Activated T-cell treated with anti-CD3 and anti-CD28 coated beads, Interleukin-2, amount 50 U/mL, for 24 hours (primary cell): ENCODE measurements around the gene ATXN1.
"Not testable (repeated sequence)": the region's sequence is repeated elsewhere in the genome, so short reads cannot be mapped to it uniquely, and the experiment has no call there.

ENCODE experiments used
- DNase-seq: peaks from one replicate; pipeline ENCODE4 v3.0.0-alpha.2; 2020
- H3K27ac Mint-ChIP-seq: 2 replicates; pipeline ENCODE4 v1.8.0; 2020; ENCODE audit warnings: mild to moderate bottlenecking, mixed read lengths
- H3K27me3 Mint-ChIP-seq: 2 replicates; pipeline ENCODE4 v1.8.0; 2020; ENCODE audit warnings: mixed read lengths
- H3K36me3 Mint-ChIP-seq: 2 replicates; pipeline ENCODE4 v1.8.0; 2020; ENCODE audit warnings: low read depth, mixed read lengths
- H3K4me1 Mint-ChIP-seq: 2 replicates; pipeline ENCODE4 v1.8.0; 2020; ENCODE audit warnings: low read depth, mixed read lengths
- H3K4me3 Mint-ChIP-seq: 2 replicates; pipeline ENCODE4 v1.8.0; 2020; ENCODE audit warnings: mild to moderate bottlenecking, moderate library complexity, mixed read lengths
- H3K9me3 Mint-ChIP-seq: 2 replicates; pipeline ENCODE4 v1.8.0; 2020; ENCODE audit warnings: mixed read lengths

ATXN1 gene

DNA sequence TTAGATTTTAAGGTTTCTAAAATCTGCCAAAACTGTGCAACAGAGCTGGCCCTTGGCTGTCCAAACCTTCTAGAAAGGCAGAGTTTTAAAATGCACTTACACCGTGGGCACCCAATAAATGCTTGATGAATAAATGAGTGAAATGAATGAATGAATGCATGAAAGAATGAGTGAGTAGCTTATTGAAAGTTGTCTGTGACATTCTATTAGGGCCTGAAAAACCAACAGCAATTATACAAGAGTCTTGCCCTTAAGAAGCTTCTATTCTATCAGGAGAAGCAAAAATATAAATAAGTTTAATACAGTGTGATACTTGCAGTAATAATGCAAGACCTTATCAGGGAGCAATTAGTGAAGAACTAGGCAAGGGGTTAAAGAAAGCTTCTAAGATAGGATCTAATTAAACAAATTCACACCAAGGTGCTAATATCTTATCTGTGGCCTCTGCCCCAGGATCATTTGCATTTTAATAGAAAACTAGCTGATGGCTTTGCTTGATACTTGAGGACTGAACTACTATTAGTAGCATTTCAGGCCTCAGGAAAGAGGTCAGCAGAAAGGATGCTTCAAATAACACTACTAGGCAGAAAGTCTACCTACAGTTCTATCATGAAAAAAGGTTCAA is 292.2 kb downstream of the ATXN1 start:
- no peak overlapping the region for H3K27ac Mint-ChIP-seq
- H3K4me1 Mint-ChIP-seq = peaks cover 64% of the 10 kb centered on the region
- no peaks in the 10 kb centered on the region for H3K27me3 Mint-ChIP-seq
- H3K36me3 Mint-ChIP-seq = peaks cover 28% of the 10 kb centered on the region
- H3K4me3 Mint-ChIP-seq = no peak overlapping the region
- H3K9me3 Mint-ChIP-seq = no peaks in the 10 kb centered on the region
- DNase-seq = no peak

DNA sequence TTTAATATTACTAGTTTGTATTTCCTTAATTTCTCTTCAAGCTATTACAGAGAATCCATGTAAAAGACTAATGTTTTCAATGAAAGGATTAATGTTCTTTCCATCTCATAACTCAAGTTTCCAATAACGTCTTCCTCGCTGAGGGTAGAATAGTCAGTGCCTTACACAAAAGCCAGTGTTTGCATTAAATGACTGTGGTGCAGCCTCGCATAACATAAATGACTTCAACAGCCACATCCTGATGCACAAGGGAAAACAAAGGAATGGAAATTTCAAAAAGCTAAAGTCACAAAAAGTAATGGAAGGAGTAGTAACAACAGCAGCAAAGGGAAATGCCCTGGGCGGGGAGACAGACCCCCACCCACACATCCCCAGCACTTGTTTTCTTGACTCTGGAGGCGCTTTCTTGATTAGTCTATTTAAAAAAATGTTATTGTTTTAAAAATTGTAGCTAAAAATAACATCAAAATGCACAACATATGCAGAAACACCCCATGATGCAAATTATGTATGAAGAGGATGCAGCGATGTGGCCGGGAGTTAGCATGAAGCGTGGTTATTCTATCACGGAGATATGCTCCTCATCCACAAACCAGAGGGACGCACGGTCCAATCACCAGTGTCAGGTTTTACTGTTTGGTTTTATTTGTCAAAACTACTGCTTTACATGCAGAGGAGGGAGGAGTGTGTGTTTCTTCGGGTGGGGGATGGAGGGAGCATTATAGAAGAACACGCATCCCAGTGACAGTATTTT is 294.3 kb downstream of the ATXN1 start:
- H3K4me1 Mint-ChIP-seq = peaks cover 42% of the 10 kb centered on the region
- no peaks in the 10 kb centered on the region for H3K27me3 Mint-ChIP-seq
- peak overlapping the region; percentile 19 for H3K27ac Mint-ChIP-seq
- DNase-seq = no peak
- H3K9me3 Mint-ChIP-seq = no peaks in the 10 kb centered on the region
- peaks cover 23% of the 10 kb centered on the region for H3K36me3 Mint-ChIP-seq
- H3K4me3 Mint-ChIP-seq = no peak overlapping the region

DNA sequence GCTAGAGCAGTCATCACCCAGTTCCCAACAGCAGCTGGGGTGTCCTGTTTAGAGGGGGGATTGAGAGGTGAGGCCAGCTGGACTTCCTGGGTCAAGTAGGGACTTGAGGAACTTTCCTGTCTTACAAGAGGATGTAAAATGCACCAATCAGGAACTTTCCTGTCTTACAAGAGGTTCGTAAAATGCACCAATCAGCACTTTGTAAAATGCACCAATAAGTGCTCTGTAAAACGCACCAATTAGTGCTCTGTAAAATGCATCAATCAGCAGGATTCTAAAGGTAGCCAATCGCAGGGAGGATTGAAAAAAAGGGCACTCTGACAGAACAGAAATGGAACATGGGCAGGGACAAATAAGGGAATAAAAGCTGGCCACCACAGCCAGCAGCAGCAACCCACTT is 297.2 kb downstream of the ATXN1 start:
- peaks cover 20% of the 10 kb centered on the region for H3K36me3 Mint-ChIP-seq
- no peak overlapping the region for H3K4me3 Mint-ChIP-seq
- DNase-seq = no peak
- H3K27me3 Mint-ChIP-seq = no peaks in the 10 kb centered on the region
- H3K27ac Mint-ChIP-seq = no peak overlapping the region
- H3K4me1 Mint-ChIP-seq = peaks cover 23% of the 10 kb centered on the region
- no peaks in the 10 kb centered on the region for H3K9me3 Mint-ChIP-seq

DNA sequence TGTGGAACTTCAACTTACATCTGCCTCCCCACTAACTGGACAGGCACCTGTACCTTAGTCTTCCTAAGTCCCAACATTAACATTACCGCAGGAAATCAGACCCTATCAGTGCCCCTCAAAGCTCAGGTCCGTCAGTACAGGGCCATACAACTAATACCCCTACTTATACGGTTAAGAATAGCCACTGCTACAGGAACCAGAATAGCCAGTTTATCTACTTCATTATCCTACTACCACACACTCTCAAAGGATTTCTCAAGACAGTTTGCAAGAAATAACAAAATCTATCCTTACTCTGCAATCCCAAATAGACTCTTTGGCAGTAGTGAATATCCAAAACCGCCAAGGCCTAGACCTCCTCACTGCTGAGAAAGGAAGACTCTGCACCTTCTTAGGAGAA is 298.0 kb downstream of the ATXN1 start:
- DNase-seq, H3K9me3 Mint-ChIP-seq: not testable (repeated sequence)
- peaks cover 22% of the 10 kb centered on the region for H3K4me1 Mint-ChIP-seq

DNA sequence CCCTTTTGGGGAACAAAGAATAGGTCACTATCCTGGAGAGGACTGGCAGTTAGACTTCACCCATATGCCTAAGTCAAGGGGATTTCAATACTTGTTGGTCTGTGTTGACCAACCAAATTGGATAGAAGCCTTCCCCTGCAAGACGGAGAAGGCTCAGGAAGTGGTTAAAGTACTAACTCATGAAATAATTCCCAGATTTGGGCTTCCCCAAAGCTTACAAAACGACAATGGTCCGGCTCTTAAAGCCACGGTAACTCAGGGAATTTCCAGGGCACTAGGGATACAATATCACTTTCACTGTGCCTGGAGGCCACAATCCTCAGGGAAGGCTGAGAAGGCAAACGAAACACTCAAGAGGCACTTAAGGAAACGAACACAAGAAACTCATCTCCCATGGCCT is 299.8 kb downstream of the ATXN1 start:
- peaks cover 11% of the 10 kb centered on the region for H3K4me1 Mint-ChIP-seq
- H3K27me3 Mint-ChIP-seq = no peaks in the 10 kb centered on the region
- no peaks in the 10 kb centered on the region for H3K9me3 Mint-ChIP-seq
- H3K36me3 Mint-ChIP-seq = peaks cover 18% of the 10 kb centered on the region
- no peak overlapping the region for H3K27ac Mint-ChIP-seq
- no peak overlapping the region for H3K4me3 Mint-ChIP-seq
- no peak for DNase-seq

More for the DNA sequence above, 298.0 kb downstream of the ATXN1 start:
- H3K36me3 Mint-ChIP-seq = peaks cover 14% of the 10 kb centered on the region
- H3K27ac Mint-ChIP-seq, H3K27me3 Mint-ChIP-seq, H3K4me3 Mint-ChIP-seq: not testable (repeated sequence)

DNA sequence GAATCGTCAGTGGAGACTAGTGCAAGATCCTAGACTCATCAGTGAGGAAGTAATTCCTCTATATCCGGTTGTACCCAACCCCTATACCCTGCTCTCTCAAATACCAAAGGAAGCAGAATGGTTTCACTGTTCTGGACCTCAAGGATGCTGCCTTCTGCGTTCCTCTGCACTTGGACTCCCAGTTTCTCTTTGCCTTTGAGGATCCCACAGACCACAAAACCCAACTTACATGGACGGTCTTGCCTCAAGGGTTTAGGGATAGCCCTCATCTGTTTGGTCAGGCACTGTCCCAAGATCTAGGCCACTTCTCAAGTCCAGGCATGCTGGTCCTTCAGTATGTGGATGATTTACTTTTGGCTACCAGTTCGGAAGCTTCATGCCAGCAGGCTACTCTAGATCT is 301.8 kb downstream of the ATXN1 start:
- H3K9me3 Mint-ChIP-seq, H3K4me3 Mint-ChIP-seq, DNase-seq, H3K4me1 Mint-ChIP-seq, H3K27ac Mint-ChIP-seq, H3K27me3 Mint-ChIP-seq: not testable (repeated sequence)
- peaks cover 20% of the 10 kb centered on the region for H3K36me3 Mint-ChIP-seq

DNA sequence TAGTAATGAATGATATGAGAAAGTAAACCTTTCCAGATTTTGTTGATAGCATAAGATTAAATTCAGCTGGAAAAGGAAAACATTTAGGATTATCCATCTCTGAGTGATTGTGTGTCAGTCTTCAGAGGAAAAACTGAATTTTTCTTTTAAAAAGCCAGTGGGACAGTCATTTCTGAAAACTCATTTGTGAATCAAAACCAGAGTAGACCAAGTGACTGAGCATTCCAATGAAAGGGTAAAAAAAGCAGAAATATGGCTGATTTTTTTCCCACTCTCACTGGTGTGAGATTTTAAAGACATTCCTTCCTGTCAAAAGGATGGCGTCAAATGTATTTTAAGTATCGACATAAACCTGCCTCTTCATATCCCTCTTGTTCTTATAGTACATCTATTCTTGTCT is 308.9 kb downstream of the ATXN1 start:
- H3K9me3 Mint-ChIP-seq = peaks cover 6% of the 10 kb centered on the region
- H3K4me1 Mint-ChIP-seq = peaks cover 20% of the 10 kb centered on the region
- DNase-seq = no peak
- H3K27me3 Mint-ChIP-seq = no peaks in the 10 kb centered on the region
- no peak overlapping the region for H3K4me3 Mint-ChIP-seq
- peaks cover 25% of the 10 kb centered on the region for H3K36me3 Mint-ChIP-seq
- peak overlapping the region; percentile 55 for H3K27ac Mint-ChIP-seq

DNA sequence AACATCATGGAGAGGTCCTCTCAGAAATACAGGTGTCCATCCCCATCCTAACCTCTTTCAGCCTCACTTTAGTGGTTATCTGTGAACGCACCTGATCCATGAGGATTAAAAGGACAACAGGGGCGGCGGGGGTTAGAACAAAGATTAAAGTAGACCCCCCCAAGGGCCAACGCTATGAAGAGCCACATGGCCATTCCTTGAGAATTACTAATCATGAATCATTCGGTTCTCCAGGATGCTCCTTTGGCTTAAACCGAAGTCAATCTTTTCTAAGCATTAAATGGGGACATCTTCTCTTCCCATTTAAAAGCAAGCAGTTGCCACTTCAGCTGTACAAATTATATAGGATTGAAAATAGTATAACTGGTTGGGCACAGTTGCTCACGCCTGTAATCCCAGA is 310.4 kb downstream of the ATXN1 start:
- peaks cover 2% of the 10 kb centered on the region for H3K9me3 Mint-ChIP-seq
- peaks cover 10% of the 10 kb centered on the region for H3K36me3 Mint-ChIP-seq
- H3K4me1 Mint-ChIP-seq = peaks cover 26% of the 10 kb centered on the region
- DNase-seq = no peak
- H3K27ac Mint-ChIP-seq = no peak overlapping the region
- H3K4me3 Mint-ChIP-seq = no peak overlapping the region
- H3K27me3 Mint-ChIP-seq = no peaks in the 10 kb centered on the region

DNA sequence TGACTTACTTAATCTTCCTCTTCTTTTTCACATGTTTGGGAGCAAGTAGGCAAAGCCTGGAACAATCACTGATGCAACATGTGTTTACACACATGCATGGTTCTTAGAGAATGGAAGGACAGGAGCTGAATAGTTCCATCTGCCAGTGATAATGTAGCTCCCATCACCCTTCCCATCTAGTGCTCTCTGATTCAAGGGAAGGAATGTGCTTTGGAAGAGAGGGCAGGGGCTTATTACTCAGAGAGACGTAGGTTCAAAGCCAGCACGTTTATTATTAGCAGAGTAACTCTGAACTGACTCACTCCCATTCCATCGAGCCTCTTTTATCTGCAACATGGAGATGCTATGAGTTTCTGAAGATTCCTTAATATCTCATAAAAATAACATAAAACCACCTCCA is 311.0 kb downstream of the ATXN1 start:
- Mint-ChIP-seq H3K27ac (no peak overlapping the region), H3K36me3 (peaks cover 7% of the 10 kb centered on the region), H3K9me3 (no peaks in the 10 kb centered on the region), H3K27me3 (no peaks in the 10 kb centered on the region), H3K4me1 (peaks cover 26% of the 10 kb centered on the region), H3K4me3 (no peak overlapping the region)
- DNase-seq = no peak

DNA sequence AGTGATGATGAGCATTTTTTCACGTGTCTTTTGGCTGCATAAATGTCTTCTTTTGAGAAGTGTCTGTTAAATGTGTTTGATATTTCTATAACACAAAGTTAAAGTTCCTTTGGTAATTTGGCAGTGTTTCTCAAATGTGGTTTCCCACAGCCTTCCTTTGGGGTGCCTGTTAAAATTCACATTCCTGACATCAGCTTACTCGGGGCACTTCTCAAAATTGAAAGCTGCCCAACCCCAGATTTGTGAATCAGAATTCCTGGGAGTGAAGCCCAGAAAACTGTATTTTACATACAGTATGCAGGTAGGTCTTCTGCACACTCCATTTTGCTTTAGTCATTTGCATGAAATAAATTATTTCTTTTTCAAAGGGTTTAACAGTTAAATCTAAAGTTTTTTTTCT is 315.0 kb downstream of the ATXN1 start:
- H3K9me3 Mint-ChIP-seq = no peaks in the 10 kb centered on the region
- no peaks in the 10 kb centered on the region for H3K27me3 Mint-ChIP-seq
- no peak for DNase-seq
- H3K4me3 Mint-ChIP-seq = no peak overlapping the region
- peaks cover 28% of the 10 kb centered on the region for H3K4me1 Mint-ChIP-seq
- H3K36me3 Mint-ChIP-seq = peaks cover 6% of the 10 kb centered on the region
- H3K27ac Mint-ChIP-seq = no peak overlapping the region

DNA sequence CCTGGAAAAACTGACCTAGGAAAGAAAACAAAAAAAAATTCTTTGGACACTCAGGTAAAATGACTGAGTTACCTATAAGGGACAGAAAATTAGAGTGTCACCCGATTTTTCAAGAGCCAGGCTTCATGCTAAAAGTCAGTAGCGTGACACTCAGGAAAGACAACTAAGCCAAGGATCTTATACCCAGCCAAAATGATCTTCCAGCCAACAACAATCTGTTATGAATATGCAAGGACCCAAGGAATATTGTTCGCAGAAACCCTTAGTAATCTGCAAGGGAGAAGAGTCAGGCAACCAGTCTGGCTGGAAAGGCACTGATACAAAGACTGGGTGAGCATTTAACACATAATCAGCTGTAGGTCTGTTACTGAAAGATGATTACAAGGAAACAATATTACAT is 319.2 kb downstream of the ATXN1 start:
- no peak overlapping the region for H3K27ac Mint-ChIP-seq
- peaks cover 54% of the 10 kb centered on the region for H3K4me1 Mint-ChIP-seq
- H3K36me3 Mint-ChIP-seq = peaks cover 18% of the 10 kb centered on the region
- H3K27me3 Mint-ChIP-seq = no peaks in the 10 kb centered on the region
- no peak for DNase-seq
- no peak overlapping the region for H3K4me3 Mint-ChIP-seq
- H3K9me3 Mint-ChIP-seq = no peaks in the 10 kb centered on the region

DNA sequence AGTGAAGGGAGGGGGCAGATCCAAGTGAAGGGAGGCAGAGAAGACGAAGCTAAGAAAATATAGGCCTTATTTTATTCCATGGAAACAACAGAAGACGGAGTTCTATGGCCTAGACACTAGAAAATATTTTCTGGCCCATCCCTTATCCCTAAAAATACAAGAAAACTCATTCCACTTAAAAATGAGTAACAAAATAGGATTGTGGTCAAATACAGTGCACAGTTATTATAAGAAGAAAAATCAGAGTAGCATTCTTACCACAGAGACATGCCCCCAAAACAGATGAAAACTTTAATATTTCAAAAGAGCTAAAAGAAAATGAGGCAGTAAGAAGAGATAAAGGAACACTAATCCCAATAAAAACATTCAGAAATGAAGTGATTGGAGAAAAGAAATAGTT is 320.0 kb downstream of the ATXN1 start:
- Mint-ChIP-seq H3K4me3 (no peak overlapping the region), H3K4me1 (peaks cover 58% of the 10 kb centered on the region), H3K36me3 (peaks cover 24% of the 10 kb centered on the region), H3K27ac (no peak overlapping the region), H3K27me3 (no peaks in the 10 kb centered on the region), H3K9me3 (no peaks in the 10 kb centered on the region)
- no peak for DNase-seq

DNA sequence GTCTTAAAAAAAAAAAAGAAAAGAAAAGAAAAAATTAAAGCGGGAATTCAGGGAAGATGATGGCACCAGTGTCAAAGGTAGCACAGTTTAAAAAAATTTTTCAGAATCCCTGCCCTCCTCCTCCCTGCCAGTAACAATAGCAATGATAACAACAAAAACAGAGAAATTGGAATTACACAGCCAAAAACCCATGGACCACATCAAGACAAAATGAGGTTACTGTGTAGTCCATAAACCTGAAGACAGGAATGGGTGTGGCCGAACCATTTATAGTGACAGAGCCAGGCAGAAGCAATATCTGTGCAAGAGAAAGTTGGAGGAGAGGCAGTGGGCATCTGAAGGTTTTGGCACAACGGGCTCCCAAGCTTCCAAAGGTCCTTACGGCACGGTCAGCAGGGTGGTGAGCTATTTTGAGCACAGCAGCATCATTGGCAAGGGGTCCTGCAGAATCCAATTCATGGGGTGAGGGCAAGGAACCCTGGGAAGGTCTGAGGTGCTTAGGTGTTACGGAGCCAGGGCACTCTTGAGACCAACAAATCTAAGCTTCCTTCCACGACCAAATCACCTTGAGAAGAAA is 320.5 kb downstream of the ATXN1 start:
- Mint-ChIP-seq H3K4me3 (no peak overlapping the region), H3K27ac (peak overlapping the region; percentile 66), H3K27me3 (no peaks in the 10 kb centered on the region), H3K36me3 (peaks cover 24% of the 10 kb centered on the region), H3K4me1 (peaks cover 61% of the 10 kb centered on the region), H3K9me3 (no peaks in the 10 kb centered on the region)
- DNase-seq = no peak

DNA sequence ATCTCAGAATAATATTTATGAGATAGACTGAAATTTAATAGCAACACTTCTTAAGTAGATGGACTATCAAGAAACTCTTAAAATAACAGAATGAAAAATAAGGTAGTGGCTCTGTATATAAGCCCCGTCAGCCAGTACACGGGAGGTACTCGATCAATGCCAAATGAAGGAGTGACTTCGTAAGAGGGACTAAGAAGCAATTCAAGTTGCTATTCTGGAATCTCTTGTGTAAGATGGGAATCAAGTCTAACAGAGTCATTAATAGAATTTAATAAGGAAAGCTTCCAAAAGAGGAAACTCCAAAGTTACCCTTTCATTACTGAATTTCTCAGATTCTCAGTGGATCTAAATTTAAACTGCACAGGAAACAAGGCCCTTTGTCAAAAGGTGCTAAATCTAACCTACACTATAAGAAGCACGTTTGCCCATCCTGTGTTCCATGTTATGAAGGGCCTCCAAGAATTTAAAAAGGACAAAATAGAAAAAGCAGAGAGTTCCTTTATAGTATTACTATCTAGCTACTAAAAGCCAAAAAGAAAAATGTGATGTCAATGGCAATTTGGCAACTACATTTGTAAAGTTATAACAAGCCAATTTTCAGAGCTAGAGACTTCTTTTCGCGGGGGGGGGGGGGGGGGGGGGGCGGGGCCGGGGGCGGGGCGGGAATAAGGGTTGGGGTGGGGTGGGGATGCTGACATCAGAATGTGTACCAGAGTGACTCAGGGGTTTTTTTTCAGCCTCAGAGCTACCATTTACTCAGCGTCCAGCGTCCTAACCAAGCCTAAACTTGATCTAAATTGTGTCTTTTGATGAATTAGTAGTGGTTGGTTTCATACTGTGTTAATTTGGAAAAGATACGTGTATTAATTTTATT is 322.3 kb downstream of the ATXN1 start:
- H3K36me3 Mint-ChIP-seq = peaks cover 34% of the 10 kb centered on the region
- H3K4me1 Mint-ChIP-seq = peaks cover 71% of the 10 kb centered on the region
- H3K4me3 Mint-ChIP-seq = peak overlapping the region; percentile 75
- H3K27ac Mint-ChIP-seq = peak overlapping the region; percentile 76
- H3K9me3 Mint-ChIP-seq = no peaks in the 10 kb centered on the region
- no peak for DNase-seq
- no peaks in the 10 kb centered on the region for H3K27me3 Mint-ChIP-seq
